ENCODE data around the gene CCT5.

The CCT5 gene

GRCh38 chr5:10249948-10250805 lies at the start of gene CCT5:
Gene CCT5 (plus strand): TSS chr5:10250280. CDS start chr5:10250341, 61 bp downstream.
- DNase-seq (ENCODE audit: low read depth, low spot score) = peak; percentile 98

GRCh38 chr5:10201223-10201868 lies 48.7 kb upstream of the CCT5 start:
- DNase-seq (ENCODE audit: low read depth, low spot score) = no peak

GRCh38 chr5:10202089-10202910 lies 47.8 kb upstream of the CCT5 start:
- DNase-seq (ENCODE audit: low read depth, low spot score) = no peak

GRCh38 chr5:10209004-10209403 lies 41.1 kb upstream of the CCT5 start:
- DNase-seq (ENCODE audit: low read depth, low spot score) = no peak

- DNase-seq (ENCODE audit: low read depth, low spot score) = no peak
Measured at GRCh38 chr5:10213316-10213715, 36.8 kb upstream of the CCT5 start.

GRCh38 chr5:10214041-10214440 lies 36.0 kb upstream of the CCT5 start:
- DNase-seq (ENCODE audit: low read depth, low spot score) = no peak

- no peak for DNase-seq (ENCODE audit: low read depth, low spot score)
Measured at GRCh38 chr5:10215366-10215765, 34.7 kb upstream of the CCT5 start.

GRCh38 chr5:10216107-10216506 lies 34.0 kb upstream of the CCT5 start:
- DNase-seq (ENCODE audit: low read depth, low spot score) = no peak

GRCh38 chr5:10218658-10219057 lies 31.4 kb upstream of the CCT5 start:
- no peak for DNase-seq (ENCODE audit: low read depth, low spot score)

GRCh38 chr5:10219068-10219467 lies 31.0 kb upstream of the CCT5 start:
- DNase-seq (ENCODE audit: low read depth, low spot score) = no peak

GRCh38 chr5:10220248-10220647 lies 29.8 kb upstream of the CCT5 start:
- no peak for DNase-seq (ENCODE audit: low read depth, low spot score)

GRCh38 chr5:10222326-10222725 lies 27.8 kb upstream of the CCT5 start:
- DNase-seq (ENCODE audit: low read depth, low spot score) = no peak

GRCh38 chr5:10227379-10227778 lies 22.7 kb upstream of the CCT5 start:
- no peak for DNase-seq (ENCODE audit: low read depth, low spot score)

- no peak for DNase-seq (ENCODE audit: low read depth, low spot score)
Measured at GRCh38 chr5:10228288-10228687, 21.8 kb upstream of the CCT5 start.

GRCh38 chr5:10229306-10230048 lies 20.6 kb upstream of the CCT5 start:
- DNase-seq (ENCODE audit: low read depth, low spot score) = no peak

- DNase-seq (ENCODE audit: low read depth, low spot score) = no peak
Measured at GRCh38 chr5:10232386-10232785, 17.7 kb upstream of the CCT5 start.

GRCh38 chr5:10233011-10233410 lies 17.1 kb upstream of the CCT5 start:
- DNase-seq (ENCODE audit: low read depth, low spot score) = no peak

GRCh38 chr5:10233505-10233904 lies 16.6 kb upstream of the CCT5 start:
- DNase-seq (ENCODE audit: low read depth, low spot score) = peak; percentile 78

GRCh38 chr5:10235350-10235749 lies 14.7 kb upstream of the CCT5 start:
- no peak for DNase-seq (ENCODE audit: low read depth, low spot score)

GRCh38 chr5:10243660-10244240 lies 6.3 kb upstream of the CCT5 start:
- no peak for DNase-seq (ENCODE audit: low read depth, low spot score)

GRCh38 chr5:10244342-10244944 lies 5.6 kb upstream of the CCT5 start:
- DNase-seq (ENCODE audit: low read depth, low spot score) = no peak

Measured in smooth muscle cell of the brain vasculature (primary cell).